Uterus (tissue), 4 donors: ENCODE results near the gene MCL1. TPM values are rescaled to one million over a fixed set of nuclear protein-coding genes. Genes with fewer than 3 reads are reported as not detected.

Experiments used
- DNase-seq, 2 donors: peaks; one replicate each; pipeline ENCODE4 v3.0.0-alpha.2; 2019 to 2020
- H3K27ac ChIP-seq, 2 donors: fragments of 200-600 bp; sonication (generic); 1 replicate in 1 of 2; 2 replicates in 1 of 2; pipeline ENCODE4 v1.5.1; 2016 to 2018
- H3K27me3 ChIP-seq, 2 donors: fragments of 200-600 bp; sonication (generic); one replicate each; pipeline ENCODE4 v1.5.1; 2018 to 2019; ENCODE audit warnings: control low read depth in 1 of 2
- H3K36me3 ChIP-seq, 2 donors: fragments of 200-600 bp; sonication (generic); one replicate each; pipeline ENCODE4 v1.5.1; 2019; ENCODE audit warnings: control low read depth in 1 of 2
- H3K4me1 ChIP-seq, 2 donors: fragments of 200-600 bp; sonication (generic); one replicate each; pipeline ENCODE4 v1.5.1; 2018 to 2019; ENCODE audit warnings: control low read depth in 1 of 2
- H3K4me3 ChIP-seq, 2 donors: fragments of 200-600 bp; sonication (generic); 1 replicate in 1 of 2; 2 replicates in 1 of 2; pipeline ENCODE4 v1.5.1; 2018 to 2019; ENCODE audit warnings: mild to moderate bottlenecking in 1 of 2
- H3K9me3 ChIP-seq, 2 donors: fragments of 200-600 bp; sonication (generic); one replicate each; pipeline ENCODE4 v1.5.1; 2019; ENCODE audit warnings: control low read depth in 1 of 2
- CTCF ChIP-seq, 4 experiments: fragments of 200-600 bp in 2 of 4; fragments of 450-650 bp in 2 of 4; sonication (generic) in 2 of 4; IDR thresholded peaks; one replicate each; pipeline ENCODE4 v1.5.1; 2016 to 2019; ENCODE audit warnings: antibody characterized with exemption in 4 of 4, mild to moderate bottlenecking in 2 of 4, moderate library complexity in 1 of 4
- POLR2A ChIP-seq, 2 donors: fragments of 450-650 bp; IDR thresholded peaks; one replicate each; pipeline ENCODE4 v1.6.1; 2016; ENCODE audit warnings: antibody characterized with exemption in 2 of 2, mild to moderate bottlenecking in 1 of 2, moderate library complexity in 1 of 2
- intact Hi-C: fragments of 100-400 bp; cut with DNase I; formaldehyde crosslinking; loops from one replicate; pipeline ENCODE4 v1.15.1; 2023; ENCODE audit warnings: low total_unique reads
- microRNA-seq: library from miRNA; unstranded; fragments of <30 nt; microRNA quantifications from one replicate; pipeline ENCODE4, GENCODE V29; 2016; ENCODE audit warnings: borderline microRNAs expressed, borderline replicate concordance
- small RNA-seq: library from RNA; depleted of rRNA; stranded (forward); fragments of <200 nt; gene quantifications from one replicate; pipeline ENCODE3, GENCODE V24; 2016
- total RNA-seq, 4 donors: library from RNA; depleted of rRNA in 3 of 4; stranded (reverse); fragments of >200 nt in 3 of 4; gene quantifications; one replicate each; pipeline versions ENCODE4 v1.1.0 to v1.2.4, GENCODE V29; 2014 to 2023
- donor health status: DM: yes; HTN: yes; CAD: no.

The MCL1 gene
- total RNA-seq, 4 donors from 2014 or later: 125 to 266 (median 207) TPM

- peaks cover 3 to 5% of the 10 kb centered on the region in 2 donors for H3K4me1 ChIP-seq
- intact Hi-C loops: loop anchor here (10.0 kb wide), 1 partner anchor 68 kb away; no protein-coding TSS in a partner anchor
Observed at GRCh38 chr1:150532860-150533259, 46.5 kb downstream of the MCL1 start.

GRCh38 chr1:150530491-150531159 is 48.8 kb downstream of the MCL1 start:
- Histone ChIP-seq H3K4me1 (peaks cover 3 to 5% of the 10 kb centered on the region in 2 donors), H3K27me3 (no peaks in the 10 kb centered on the region), H3K27ac (no peak overlapping the region), H3K4me3 (no peak overlapping the region), H3K36me3 (no peaks in the 10 kb centered on the region), H3K9me3 (no peaks in the 10 kb centered on the region)
- TF ChIP-seq POLR2A (IDR thresholded peaks at IDR 0.05) (no peak), CTCF (IDR thresholded peaks at IDR 0.05) (no peak)
- no peak for DNase-seq
- intact Hi-C loops: loop anchor here (10.0 kb wide), 1 partner anchor 66 kb away; no protein-coding TSS in a partner anchor

More at GRCh38 chr1:150532860-150533259, 46.5 kb downstream of the MCL1 start:
- no peak for DNase-seq
- Histone ChIP-seq H3K27ac (peak overlapping the region; percentile 75 to 76), H3K27me3 (no peaks in the 10 kb centered on the region), H3K4me3 (no peak overlapping the region), H3K9me3 (no peaks in the 10 kb centered on the region), H3K36me3 (no peaks in the 10 kb centered on the region)
- no peak for TF ChIP-seq POLR2A (IDR thresholded peaks at IDR 0.05)
- no peak for TF ChIP-seq CTCF (IDR thresholded peaks at IDR 0.05)

GRCh38 chr1:150529017-150529416 is 50.4 kb downstream of the MCL1 start:
- Histone ChIP-seq H3K9me3 (no peaks in the 10 kb centered on the region), H3K4me3 (no peak overlapping the region), H3K36me3 (no peaks in the 10 kb centered on the region), H3K27ac (no peak overlapping the region), H3K4me1 (peaks cover 3 to 5% of the 10 kb centered on the region in 2 donors), H3K27me3 (no peaks in the 10 kb centered on the region)
- intact Hi-C loops: no loop called here
- TF ChIP-seq POLR2A (IDR thresholded peaks at IDR 0.05) (no peak), CTCF (IDR thresholded peaks at IDR 0.05) (no peak)
- no peak for DNase-seq

GRCh38 chr1:150528196-150528595 is 51.2 kb downstream of the MCL1 start:
- H3K27ac ChIP-seq: no peak overlapping the region
- H3K36me3 ChIP-seq: no peaks in the 10 kb centered on the region
- H3K4me1 ChIP-seq: peaks cover 3 to 5% of the 10 kb centered on the region in 2 donors
- no peaks in the 10 kb centered on the region for H3K27me3 ChIP-seq
- TF ChIP-seq CTCF (IDR thresholded peaks at IDR 0.05) (no peak), POLR2A (IDR thresholded peaks at IDR 0.05) (no peak)
- no peak overlapping the region for H3K4me3 ChIP-seq
- DNase-seq: no peak
- H3K9me3 ChIP-seq: no peaks in the 10 kb centered on the region
- intact Hi-C loops: no loop called here

GRCh38 chr1:150525348-150525747 is 54.1 kb downstream of the MCL1 start:
- Histone ChIP-seq H3K27me3 (no peaks in the 10 kb centered on the region), H3K9me3 (no peaks in the 10 kb centered on the region), H3K4me3 (no peak overlapping the region), H3K36me3 (no peaks in the 10 kb centered on the region), H3K4me1 (no peaks in the 10 kb centered on the region), H3K27ac (no peak overlapping the region)
- TF ChIP-seq POLR2A (IDR thresholded peaks at IDR 0.05): no peak
- TF ChIP-seq CTCF (IDR thresholded peaks at IDR 0.05): no peak
- DNase-seq: no peak
- intact Hi-C loops: no loop called here

Small RNA genes within 50 kb of the gene (microRNA-seq; reads per million reads assigned to microRNA genes)
- gene MIR4257: not detected

Small RNA genes within 50 kb of the gene (small RNA-seq; reads per million reads assigned to genes)
- gene MIR4257 (not detected), gene RF00015 (not detected), gene RF00561 (not detected), gene RN7SL473P (not detected), gene RN7SL600P (not detected)

Other genes starting within 250 kb of the MCL1 start
- gene RPRD2, start 215.5 kb downstream of the MCL1 start, total RNA-seq: 10 to 100 TPM; 17.1 to 77.1 (median 37.9) TPM
- gene TARS2, start 92.2 kb downstream of the MCL1 start, total RNA-seq: 10 to 100 TPM in 2 of 4 donors, 1 to 10 TPM in 2; 4.6 to 22.6 (median 10.2) TPM
- gene ECM1, start 71.5 kb downstream of the MCL1 start, total RNA-seq: 10 to 100 TPM in 2 of 4 donors, 1 to 10 TPM in 2; 1.5 to 38.5 (median 9.5) TPM
- 1 to 10 TPM in 1 of 4 donors, under 1 TPM in 1, not detected in 2; 0.88 to 1.0 TPM for gene FALEC, start 63.9 kb downstream of the MCL1 start, total RNA-seq
- 100 to 1,000 TPM in 1 of 4 donors, 10 to 100 TPM in 3; 15.9 to 133 (median 35.4) TPM for gene ADAMTSL4, start 30.2 kb downstream of the MCL1 start, total RNA-seq
- 100 to 1,000 TPM; 122 to 224 (median 130) TPM for gene ENSA, start 50.0 kb upstream of the MCL1 start, total RNA-seq
- gene GOLPH3L, start 117.5 kb upstream of the MCL1 start, total RNA-seq: 10 to 100 TPM; 10.6 to 31.5 (median 21.3) TPM
- gene HORMAD1, start 141.3 kb upstream of the MCL1 start, total RNA-seq: under 1 TPM in 1 of 4 donors, not detected in 3; 0.62 TPM
- 10 to 100 TPM in 3 of 4 donors, 1 to 10 TPM in 1; 5.9 to 26.7 (median 16.5) TPM for gene CTSS, start 186.2 kb upstream of the MCL1 start, total RNA-seq
- gene CTSK, start 228.7 kb upstream of the MCL1 start, total RNA-seq: 100 to 1,000 TPM in 3 of 4 donors, 10 to 100 TPM in 1; 83.5 to 168 (median 114) TPM